Neuronal stem cell (in vitro differentiated cells): Measurements from ENCODE around the gene MICU1.

Source experiments
- DNase-seq: peaks from one replicate; pipeline ENCODE4 v3.0.0-alpha.2; 2013; ENCODE audit warnings: low spot score
- H2AFZ ChIP-seq: one replicate; pipeline ENCODE4 v1.6.1; 2013; ENCODE audit warnings: mild to moderate bottlenecking, low read length, inconsistent platforms
- H2AK5ac ChIP-seq: 2 replicates; pipeline ENCODE4 v1.6.1; 2013; ENCODE audit warnings: low read depth, mild to moderate bottlenecking, inconsistent platforms, low read length, moderate library complexity, mixed read lengths
- H2BK120ac ChIP-seq: 2 replicates; pipeline ENCODE4 v1.6.1; 2013; ENCODE audit warnings: low read depth, mild to moderate bottlenecking, inconsistent platforms, low read length, moderate library complexity, mixed read lengths
- H2BK12ac ChIP-seq: one replicate; pipeline ENCODE4 v1.6.1; 2013; ENCODE audit warnings: low read length, inconsistent platforms
- H2BK15ac ChIP-seq: 2 replicates; pipeline ENCODE4 v1.6.1; 2013; ENCODE audit warnings: mild to moderate bottlenecking, low read length, inconsistent platforms, mixed read lengths
- H2BK5ac ChIP-seq: one replicate; pipeline ENCODE4 v1.6.1; 2013; ENCODE audit warnings: inconsistent platforms, mild to moderate bottlenecking, low read length, moderate library complexity
- H3K14ac ChIP-seq: one replicate; pipeline ENCODE4 v1.6.1; 2013; ENCODE audit warnings: low read length, inconsistent platforms
- H3K18ac ChIP-seq: 2 replicates; pipeline ENCODE4 v1.6.1; 2013; ENCODE audit warnings: low read length, inconsistent platforms
- H3K23ac ChIP-seq: 2 replicates; pipeline ENCODE4 v1.6.1; 2013; ENCODE audit warnings: low read depth, mild to moderate bottlenecking, mixed read lengths, low read length, inconsistent platforms; ENCODE audit not compliant: poor library complexity
- H3K27ac ChIP-seq: replicated peaks from 3 replicates; pipeline ENCODE4 v1.5.1; 2013; ENCODE audit warnings: low read length, inconsistent platforms
- H3K27me3 ChIP-seq, 3 experiments: 2 replicates each; pipeline ENCODE4 v1.6.1; 2013; ENCODE audit warnings: low read length in 3 of 3, mild to moderate bottlenecking in 2 of 3, inconsistent platforms in 1 of 3, low read depth in 1 of 3, mixed read lengths in 1 of 3, moderate library complexity in 1 of 3; ENCODE audit not compliant: control insufficient read depth in 3 of 3, insufficient read depth in 3 of 3
- H3K36me3 ChIP-seq, 2 donors: replicated peaks in 1 of 2; 2 replicates each; pipeline ENCODE4 v1.6.1; 2013; ENCODE audit warnings: low read length in 2 of 2; ENCODE audit not compliant: control insufficient read depth in 2 of 2, insufficient read depth in 2 of 2
- H3K4ac ChIP-seq: 2 replicates; pipeline ENCODE4 v1.6.1; 2013; ENCODE audit warnings: inconsistent platforms, mild to moderate bottlenecking, low read length, moderate library complexity
- H3K4me1 ChIP-seq, 2 donors: 1 replicate in 1 of 2; 2 replicates in 1 of 2; pipeline ENCODE4 v1.6.1; 2013; ENCODE audit warnings: low read length in 2 of 2, low read depth in 1 of 2; ENCODE audit not compliant: control insufficient read depth in 2 of 2, insufficient read depth in 1 of 2
- H3K4me2 ChIP-seq: one replicate; pipeline ENCODE4 v1.6.1; 2013; ENCODE audit warnings: mild to moderate bottlenecking, low read length, inconsistent platforms; ENCODE audit not compliant: insufficient read depth, poor library complexity, severe bottlenecking
- H3K4me3 ChIP-seq, 2 donors: 2 replicates each; pipeline ENCODE4 v1.5.1; 2013; ENCODE audit warnings: low read length in 2 of 2, mild to moderate bottlenecking in 2 of 2, inconsistent platforms in 1 of 2, moderate library complexity in 1 of 2
- H3K79me1 ChIP-seq: one replicate; pipeline ENCODE4 v1.6.1; 2013; ENCODE audit warnings: low read depth, mild to moderate bottlenecking, inconsistent platforms, low read length, moderate library complexity
- H3K9ac ChIP-seq: one replicate; pipeline ENCODE4 v1.6.1; 2013; ENCODE audit warnings: mild to moderate bottlenecking, low read depth, low read length, inconsistent platforms; ENCODE audit not compliant: poor library complexity
- H3K9me3 ChIP-seq, 2 donors: replicated peaks in 1 of 2; 2 replicates each; pipeline versions ENCODE3 to v1.6.1; 2013; ENCODE audit warnings: low read length in 2 of 2, mild to moderate bottlenecking in 2 of 2, inconsistent platforms in 1 of 2, low read depth in 1 of 2, mixed read lengths in 1 of 2, moderate library complexity in 1 of 2; ENCODE audit not compliant: control insufficient read depth in 2 of 2, insufficient read depth in 1 of 2
- H4K8ac ChIP-seq: one replicate; pipeline ENCODE4 v1.6.1; 2013; ENCODE audit warnings: low read depth, mild to moderate bottlenecking, inconsistent platforms, low read length, moderate library complexity
- H4K91ac ChIP-seq: one replicate; pipeline ENCODE4 v1.6.1; 2013; ENCODE audit warnings: low read length, low read depth, mild to moderate bottlenecking, inconsistent platforms; ENCODE audit not compliant: poor library complexity
- WGBS, 2 donors: extraction: QIAGEN DNeasy Blood & Tissue Kit; methylation state at CpG; one replicate each; pipeline ENCODE4 v1.1.7; 2013; ENCODE audit warnings: missing lambda C conversion rate in 2 of 2, mixed read lengths in 1 of 2; ENCODE audit not compliant: insufficient read length in 2 of 2, insufficient replicate concordance in 1 of 2; ENCODE audit errors: extremely low coverage in 2 of 2; 5-methylcytosine and 5-hydroxymethylcytosine counted together

The MICU1 gene

DNA sequence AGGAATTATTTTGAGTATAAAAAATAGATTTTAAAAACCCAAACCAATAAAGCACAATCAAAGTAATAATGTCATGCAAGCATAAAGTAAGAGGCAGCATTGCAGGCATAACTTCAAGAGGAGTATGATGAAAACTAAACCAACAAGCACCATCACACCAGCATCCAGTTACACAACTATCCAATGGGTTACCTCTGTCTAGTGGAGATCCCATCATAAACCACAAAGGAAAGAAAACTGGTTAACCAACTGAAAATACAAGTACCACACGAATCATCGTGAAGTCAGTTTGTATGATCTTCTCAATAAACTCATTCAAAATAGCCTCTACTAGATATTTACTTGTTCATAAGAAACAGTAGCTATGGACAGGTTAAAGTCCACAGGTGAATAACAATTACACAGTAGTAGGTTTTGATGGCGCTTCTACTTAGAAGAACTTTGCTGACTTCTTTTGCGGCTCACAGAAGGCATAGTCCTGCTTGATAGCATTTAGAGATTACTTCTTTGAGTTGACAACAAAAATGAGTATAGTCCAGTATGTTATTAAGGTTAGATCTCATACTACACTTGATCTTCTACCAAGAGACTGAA is 116.6 kb downstream of the MICU1 start:
- no peak overlapping the region for H2BK12ac ChIP-seq
- no peaks in the 10 kb centered on the region for H3K36me3 ChIP-seq
- no peak overlapping the region for H2BK5ac ChIP-seq
- H3K14ac ChIP-seq: no peak overlapping the region
- peaks cover 0 to 10% of the 10 kb centered on the region in 2 donors for H3K9me3 ChIP-seq
- no peak overlapping the region for H3K9ac ChIP-seq
- H3K4me1 ChIP-seq: no peaks in the 10 kb centered on the region
- no peak overlapping the region for H2AK5ac ChIP-seq
- no peak overlapping the region for H2AFZ ChIP-seq
- H3K27ac ChIP-seq: no peak overlapping the region
- no peak overlapping the region for H4K8ac ChIP-seq
- no peak overlapping the region for H2BK120ac ChIP-seq
- H3K4me3 ChIP-seq: no peak overlapping the region
- no peak overlapping the region for H2BK15ac ChIP-seq
- H3K4me2 ChIP-seq: no peak overlapping the region
- no peak overlapping the region for H3K18ac ChIP-seq
- no peak overlapping the region for H3K4ac ChIP-seq
- no peak for DNase-seq
- H3K27me3 ChIP-seq: no peaks in the 10 kb centered on the region
- no CpG with 5 or more reads among the region's 4 CpGs for WGBS, 2 donors
- no peak overlapping the region for H3K23ac ChIP-seq
- no peak overlapping the region for H4K91ac ChIP-seq
- no peaks in the 10 kb centered on the region for H3K79me1 ChIP-seq

DNA sequence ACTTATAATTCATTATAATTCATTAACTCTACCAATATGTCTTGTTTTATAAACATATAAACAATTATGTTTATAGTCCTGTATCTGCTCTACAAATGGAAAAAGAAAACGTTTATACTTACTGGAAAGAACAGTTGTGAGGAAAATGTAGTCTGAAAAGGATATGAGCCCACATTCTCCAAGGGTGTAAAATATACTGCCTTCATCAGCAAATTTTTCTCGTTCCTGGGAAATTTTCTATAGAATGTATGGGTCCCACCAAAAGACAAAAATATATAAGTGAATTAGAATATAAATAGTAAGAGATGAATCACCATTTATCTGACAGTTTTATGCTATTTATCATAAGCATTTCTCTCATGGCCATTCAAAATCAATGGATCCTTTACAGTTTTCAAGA is 117.8 kb downstream of the MICU1 start:
- H3K79me1 ChIP-seq: no peaks in the 10 kb centered on the region
- no peak overlapping the region for H3K9ac ChIP-seq
- H3K27me3 ChIP-seq: no peaks in the 10 kb centered on the region
- no peaks in the 10 kb centered on the region for H3K4me1 ChIP-seq
- H3K4ac ChIP-seq: no peak overlapping the region
- no peak overlapping the region for H3K14ac ChIP-seq
- no peak overlapping the region for H3K27ac ChIP-seq
- no peak overlapping the region for H2BK120ac ChIP-seq
- peaks cover 0 to 13% of the 10 kb centered on the region in 2 donors for H3K9me3 ChIP-seq
- H3K4me3 ChIP-seq: no peak overlapping the region
- H2BK12ac ChIP-seq: no peak overlapping the region
- no peaks in the 10 kb centered on the region for H3K36me3 ChIP-seq
- no peak overlapping the region for H2AFZ ChIP-seq
- no peak overlapping the region for H2AK5ac ChIP-seq
- H3K18ac ChIP-seq: no peak overlapping the region
- no peak for DNase-seq
- no peak overlapping the region for H3K4me2 ChIP-seq
- H2BK15ac ChIP-seq: no peak overlapping the region
- no peak overlapping the region for H4K8ac ChIP-seq
- no CpG with 5 or more reads among the region's 2 CpGs for WGBS, 2 donors
- H4K91ac ChIP-seq: no peak overlapping the region
- H2BK5ac ChIP-seq: no peak overlapping the region
- no peak overlapping the region for H3K23ac ChIP-seq

DNA sequence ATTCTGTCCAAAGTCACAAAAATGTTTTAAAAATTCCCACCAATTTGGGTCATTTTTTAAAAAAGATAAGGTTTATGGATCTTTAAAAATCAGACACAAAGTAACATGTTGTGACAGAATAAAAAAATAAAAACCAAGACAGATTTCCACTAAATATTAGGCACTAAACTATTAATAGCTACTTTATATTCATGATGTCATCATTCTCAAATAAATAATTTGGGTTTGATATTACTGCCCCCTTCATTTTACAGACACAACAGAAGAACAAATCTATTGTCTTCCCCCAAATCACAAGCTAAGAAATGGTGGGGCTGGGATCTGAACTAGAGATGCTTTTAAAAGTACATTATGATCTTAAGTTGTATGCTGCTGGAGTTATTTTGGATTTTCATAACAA is 119.4 kb downstream of the MICU1 start:
- H2AFZ ChIP-seq: no peak overlapping the region
- no peak overlapping the region for H3K4ac ChIP-seq
- no peak overlapping the region for H2BK12ac ChIP-seq
- no peak overlapping the region for H3K4me3 ChIP-seq
- no peak overlapping the region for H3K23ac ChIP-seq
- no peak overlapping the region for H4K8ac ChIP-seq
- H3K14ac ChIP-seq: no peak overlapping the region
- DNase-seq: no peak
- no peak overlapping the region for H4K91ac ChIP-seq
- peaks cover 0 to 8% of the 10 kb centered on the region in 2 donors for H3K9me3 ChIP-seq
- no peak overlapping the region for H2BK15ac ChIP-seq
- H2BK120ac ChIP-seq: no peak overlapping the region
- no peaks in the 10 kb centered on the region for H3K79me1 ChIP-seq
- H3K18ac ChIP-seq: no peak overlapping the region
- no peak overlapping the region for H3K9ac ChIP-seq
- H3K4me1 ChIP-seq: no peaks in the 10 kb centered on the region
- H2AK5ac ChIP-seq: no peak overlapping the region
- H3K4me2 ChIP-seq: no peak overlapping the region
- H3K27me3 ChIP-seq: no peaks in the 10 kb centered on the region
- H3K27ac ChIP-seq: no peak overlapping the region
- H3K36me3 ChIP-seq: no peaks in the 10 kb centered on the region
- H2BK5ac ChIP-seq: no peak overlapping the region

DNA sequence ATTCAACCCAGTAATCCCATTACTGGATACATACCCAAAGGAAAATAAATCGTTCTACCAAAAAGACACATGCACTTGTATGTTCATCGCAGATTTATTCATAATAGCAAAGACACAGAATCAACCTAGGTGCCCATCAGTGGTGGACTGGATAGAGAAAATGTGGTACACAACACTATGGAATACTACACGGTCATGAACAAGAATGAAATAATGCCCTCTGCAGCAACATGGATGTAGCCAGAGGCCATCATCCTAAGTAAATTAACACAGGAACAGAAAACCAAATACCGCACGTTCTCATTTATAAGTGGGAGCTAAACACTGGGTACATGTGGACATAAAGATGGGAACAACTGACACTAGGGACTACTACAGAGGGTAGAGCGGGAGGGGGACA is 120.4 kb downstream of the MICU1 start:
- DNase-seq: no peak
- H4K8ac ChIP-seq: no peak overlapping the region
- no peak overlapping the region for H4K91ac ChIP-seq
- H2BK5ac ChIP-seq: no peak overlapping the region
- H3K18ac ChIP-seq: no peak overlapping the region
- H2BK120ac ChIP-seq: no peak overlapping the region
- H3K9me3 ChIP-seq: peaks cover 0 to 8% of the 10 kb centered on the region in 2 donors
- no peak overlapping the region for H2AFZ ChIP-seq
- H3K23ac ChIP-seq: no peak overlapping the region
- WGBS, 2 donors: no CpG with 5 or more reads among the region's 6 CpGs
- H3K36me3 ChIP-seq: no peaks in the 10 kb centered on the region
- H2BK15ac ChIP-seq: no peak overlapping the region
- no peak overlapping the region for H3K27ac ChIP-seq
- no peak overlapping the region for H3K4me2 ChIP-seq
- no peak overlapping the region for H3K14ac ChIP-seq
- H3K27me3 ChIP-seq: no peaks in the 10 kb centered on the region
- no peaks in the 10 kb centered on the region for H3K4me1 ChIP-seq
- no peak overlapping the region for H3K4me3 ChIP-seq
- no peak overlapping the region for H3K4ac ChIP-seq
- H3K9ac ChIP-seq: no peak overlapping the region
- H2BK12ac ChIP-seq: no peak overlapping the region
- H3K79me1 ChIP-seq: no peaks in the 10 kb centered on the region
- no peak overlapping the region for H2AK5ac ChIP-seq
